CD4-positive, alpha-beta T cell treated with Interleukin-12 subunit alpha and Interleukin-12 subunit beta, for 1 hour (primary cell): ENCODE measurements around the gene ULBP1.
A peak's percentile ranks its signal among the peaks of the same experiment; 100 is the strongest.
"Not testable (repeated sequence)": the region's sequence is repeated elsewhere in the genome, so short reads cannot be mapped to it uniquely, and the experiment has no call there.

Experiments used
- DNase-seq: peaks from one replicate; pipeline ENCODE4 v3.0.0-alpha.2; 2020

Gene ULBP1, protein sequence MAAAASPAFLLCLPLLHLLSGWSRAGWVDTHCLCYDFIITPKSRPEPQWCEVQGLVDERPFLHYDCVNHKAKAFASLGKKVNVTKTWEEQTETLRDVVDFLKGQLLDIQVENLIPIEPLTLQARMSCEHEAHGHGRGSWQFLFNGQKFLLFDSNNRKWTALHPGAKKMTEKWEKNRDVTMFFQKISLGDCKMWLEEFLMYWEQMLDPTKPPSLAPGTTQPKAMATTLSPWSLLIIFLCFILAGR

DNA sequence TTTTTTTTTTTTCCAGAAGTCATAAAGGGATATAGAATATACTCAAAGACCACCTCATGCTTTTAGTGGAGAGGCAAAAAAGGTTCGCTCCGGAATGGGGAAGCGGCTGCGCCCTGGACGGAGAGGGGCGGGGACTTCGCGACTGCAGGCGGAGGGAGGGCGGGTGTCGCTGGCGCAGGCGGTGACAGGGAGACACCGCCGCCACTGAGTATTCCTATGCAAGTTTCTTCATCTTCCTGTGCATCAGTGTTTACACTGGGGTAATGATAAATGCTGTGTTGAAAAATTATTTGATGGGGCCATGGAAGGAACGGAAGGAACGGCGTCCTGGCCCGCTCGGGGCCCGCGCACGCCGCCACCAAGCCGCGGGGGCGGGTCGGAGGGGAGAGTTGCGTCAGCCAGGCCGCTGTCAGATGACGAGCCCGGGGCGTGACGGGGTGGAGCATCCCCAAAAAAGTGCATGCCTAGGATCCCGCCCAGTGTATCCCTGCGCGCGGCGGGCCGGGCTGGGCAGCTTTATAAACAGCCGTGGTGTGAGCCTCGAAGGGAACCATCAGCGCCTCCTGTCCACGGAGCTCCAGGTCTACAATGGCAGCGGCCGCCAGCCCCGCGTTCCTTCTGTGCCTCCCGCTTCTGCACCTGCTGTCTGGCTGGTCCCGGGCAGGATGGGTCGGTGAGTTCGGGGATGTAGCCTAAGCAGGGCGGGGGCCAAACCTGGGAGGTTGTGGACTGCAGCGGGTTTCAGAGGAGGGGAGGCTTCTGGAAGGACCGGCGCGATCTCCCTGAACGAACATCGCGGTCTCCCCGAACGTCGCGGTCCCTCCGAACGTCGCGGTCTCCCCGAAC lies at the start of gene ULBP1:
Gene ULBP1, plus strand, starts transcription at position 482 of the 846 bp plus-strand sequence. Its CDS starts 107 bp downstream, at position 589.
- peak; percentile 81 for DNase-seq

DNA sequence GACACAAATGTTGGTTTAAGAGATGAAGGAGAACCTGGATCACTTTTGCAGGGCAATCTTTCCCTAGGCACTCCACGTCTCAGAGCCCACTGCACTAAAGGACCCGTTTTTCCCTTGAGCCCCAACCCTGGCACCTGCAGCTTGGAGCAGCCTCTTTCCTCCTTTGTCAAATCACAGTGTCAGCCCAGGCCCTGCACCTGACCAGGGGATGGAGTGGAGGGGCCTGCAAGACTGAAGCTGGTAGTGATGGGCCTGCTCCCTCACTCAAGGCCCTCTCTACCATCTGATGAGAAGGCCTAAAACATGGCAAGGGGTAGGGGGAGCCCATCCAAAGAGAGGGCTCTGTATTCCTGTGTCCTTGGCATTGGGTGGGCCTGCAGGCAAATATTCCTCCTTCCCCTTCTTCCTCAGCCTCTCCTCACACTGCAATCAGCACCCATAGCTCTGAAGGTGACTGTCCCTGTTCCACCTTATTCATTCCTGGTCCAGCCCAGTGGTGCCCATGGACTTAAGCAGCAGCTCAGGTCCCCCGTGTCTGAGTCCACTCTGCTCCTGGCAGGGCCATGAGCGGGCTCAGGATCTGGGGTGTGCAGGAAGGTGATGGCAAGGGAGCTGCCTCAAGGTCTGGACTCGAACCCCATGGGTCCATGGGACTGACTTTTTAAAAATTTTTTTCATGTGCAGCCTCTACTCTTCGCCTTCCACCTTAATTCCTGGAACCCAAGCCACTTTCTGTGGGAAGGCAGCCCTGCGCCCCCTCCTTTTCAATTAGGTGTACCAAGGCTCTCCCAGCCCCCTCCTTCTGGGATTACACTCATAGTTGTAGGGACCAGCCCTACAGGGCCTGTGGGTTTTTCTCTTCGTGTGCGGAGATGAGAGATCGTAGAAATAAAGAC lies 47.5 kb upstream of the ULBP1 start:
- DNase-seq = no peak

DNA sequence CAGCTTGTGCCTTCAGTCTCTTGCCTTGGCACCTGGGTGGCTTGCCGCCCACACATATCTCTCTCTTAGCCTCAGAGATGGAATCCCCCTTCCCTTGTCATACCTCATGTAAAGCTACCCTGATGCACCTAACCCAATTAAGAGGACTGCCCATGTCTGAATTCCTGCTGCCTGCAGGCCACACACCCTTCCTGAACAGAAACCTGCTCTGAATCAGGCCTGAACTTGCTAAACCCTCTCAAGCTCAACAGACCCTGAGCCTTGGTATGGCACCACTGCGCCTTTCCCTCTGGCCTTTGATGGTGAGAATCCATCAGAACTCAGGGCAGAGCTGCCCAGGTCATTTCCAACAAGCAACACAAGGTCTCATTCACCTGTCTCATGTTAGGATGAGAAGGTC lies 46.1 kb upstream of the ULBP1 start:
- DNase-seq = no peak

DNA sequence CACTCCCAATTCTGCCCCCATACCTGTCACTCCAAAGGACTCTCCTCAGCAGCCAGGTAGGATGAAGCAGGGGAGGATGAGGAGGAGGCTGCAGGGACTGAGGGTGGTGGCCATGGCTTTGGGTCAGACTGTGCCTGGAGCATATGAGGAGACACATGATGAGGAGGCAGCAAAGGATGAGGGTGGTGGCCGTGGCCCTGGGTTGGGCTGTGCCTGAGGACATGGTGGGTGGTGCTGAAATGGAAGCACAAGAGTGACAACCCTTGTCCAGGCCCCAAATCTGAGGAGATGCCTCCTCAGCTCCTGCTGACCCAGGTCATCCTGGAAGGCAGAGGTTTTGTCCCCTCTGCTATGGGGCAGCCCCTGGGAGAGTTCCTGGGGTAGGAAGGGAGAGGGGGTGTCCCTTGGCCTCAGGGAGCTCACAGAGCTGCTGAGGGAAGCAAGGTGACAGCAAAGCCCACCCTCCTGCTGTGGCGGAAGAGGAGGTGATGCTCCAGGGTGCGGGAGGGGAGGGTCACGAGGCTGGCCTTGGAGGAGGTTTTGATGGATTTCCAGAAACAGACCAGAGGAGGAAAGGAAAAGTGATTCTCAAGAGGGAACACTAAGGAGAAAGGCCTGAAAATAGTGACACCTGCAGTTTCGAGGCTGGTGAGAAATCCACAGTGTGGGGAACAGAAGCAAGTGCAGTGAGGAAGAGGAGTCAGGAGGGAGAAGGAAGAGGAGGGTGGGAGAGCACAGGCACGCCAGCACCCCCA lies 45.4 kb upstream of the ULBP1 start:
- DNase-seq = no peak

DNA sequence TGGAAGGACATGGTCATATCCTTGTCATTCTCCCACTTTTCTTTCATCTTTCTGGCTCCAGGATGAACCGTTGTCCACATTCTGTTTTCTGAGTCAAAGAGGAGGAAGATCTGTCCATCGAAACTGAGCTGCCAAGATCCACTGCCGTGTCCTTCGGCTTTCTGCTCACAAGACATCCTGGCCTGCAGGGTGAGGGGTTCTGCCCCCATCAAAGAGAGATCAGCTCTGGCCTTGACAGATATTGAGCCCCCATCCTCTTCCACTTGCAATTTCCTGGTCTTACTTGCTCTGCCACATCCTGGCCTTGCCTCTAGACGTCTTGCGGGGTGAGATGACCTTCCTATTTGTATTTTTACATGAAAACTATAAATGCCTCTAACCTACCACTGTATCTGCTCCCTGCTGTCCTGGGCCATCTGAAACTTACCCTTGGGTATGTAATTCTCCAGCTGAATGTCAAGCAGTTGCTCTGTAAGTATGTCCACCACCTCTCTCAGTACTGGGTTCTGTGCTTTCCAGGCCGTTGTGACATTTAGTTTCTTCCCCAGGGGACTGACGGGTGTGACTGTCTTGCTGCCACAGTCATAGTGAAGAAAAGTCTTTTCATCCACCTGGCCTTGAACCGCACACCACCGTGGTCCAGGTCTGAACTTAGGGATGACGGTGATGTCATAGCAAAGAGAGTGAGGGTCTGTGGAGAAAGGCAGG lies 44.5 kb upstream of the ULBP1 start:
- not testable (repeated sequence) for DNase-seq

DNA sequence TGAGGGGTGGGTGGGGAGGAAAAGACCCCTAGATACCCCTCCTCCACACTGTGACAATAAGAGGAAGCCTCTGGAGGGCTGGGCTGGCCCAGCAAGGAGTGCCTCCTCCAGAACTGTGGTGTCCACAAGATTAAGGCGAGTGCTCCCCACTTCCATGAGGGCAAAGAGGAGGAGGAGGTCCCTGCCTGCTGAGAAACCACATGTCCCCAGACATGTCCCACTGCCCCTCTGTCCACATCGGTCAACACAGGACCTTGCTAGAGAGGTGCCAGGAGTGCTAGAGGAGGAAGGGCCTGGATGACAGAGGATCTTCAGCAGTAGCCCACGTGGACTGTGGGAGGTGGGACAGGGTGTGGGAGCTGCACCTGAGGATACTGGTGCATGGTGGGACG lies 43.9 kb upstream of the ULBP1 start:
- DNase-seq = no peak

DNA sequence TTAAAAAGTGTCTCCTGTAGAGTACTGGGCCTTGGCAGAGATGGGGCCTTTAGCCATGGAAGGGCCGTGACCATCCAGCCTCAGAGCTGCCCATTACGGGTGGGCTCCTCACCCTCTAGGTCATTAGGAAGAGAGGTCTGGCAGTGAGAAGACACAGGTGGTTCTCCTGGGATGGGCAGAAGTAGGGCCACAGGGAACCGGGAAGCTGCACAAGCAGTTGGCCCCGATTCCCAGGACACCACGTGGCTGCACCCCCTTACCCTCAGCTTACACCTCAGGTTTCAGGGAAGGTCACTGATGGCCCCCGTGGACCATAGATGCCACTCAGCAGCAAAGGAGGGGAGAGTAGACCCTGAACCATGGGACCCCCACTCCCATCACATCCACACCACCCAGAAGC lies 42.4 kb upstream of the ULBP1 start:
- no peak for DNase-seq

DNA sequence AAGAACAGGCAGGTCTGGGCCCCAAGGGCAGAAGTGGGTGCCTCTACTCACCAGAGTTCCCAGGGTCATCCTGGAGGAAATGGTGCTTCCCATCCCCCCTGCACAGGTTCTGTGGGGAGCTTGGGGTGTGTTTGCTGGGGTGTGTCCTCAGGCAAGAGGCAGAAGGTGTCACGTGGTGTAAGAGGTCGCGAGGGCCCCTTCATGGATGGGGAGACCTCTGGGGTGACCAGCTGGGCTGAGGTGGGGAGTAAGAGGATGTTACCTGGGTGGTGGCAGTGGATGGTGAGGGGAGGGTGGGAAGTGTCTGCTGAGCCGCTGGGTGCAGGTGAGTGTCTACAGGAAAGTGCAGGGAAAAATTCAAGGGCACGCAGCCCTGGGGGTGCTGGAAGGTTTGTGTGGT lies 41.7 kb upstream of the ULBP1 start:
- DNase-seq = not testable (repeated sequence)

DNA sequence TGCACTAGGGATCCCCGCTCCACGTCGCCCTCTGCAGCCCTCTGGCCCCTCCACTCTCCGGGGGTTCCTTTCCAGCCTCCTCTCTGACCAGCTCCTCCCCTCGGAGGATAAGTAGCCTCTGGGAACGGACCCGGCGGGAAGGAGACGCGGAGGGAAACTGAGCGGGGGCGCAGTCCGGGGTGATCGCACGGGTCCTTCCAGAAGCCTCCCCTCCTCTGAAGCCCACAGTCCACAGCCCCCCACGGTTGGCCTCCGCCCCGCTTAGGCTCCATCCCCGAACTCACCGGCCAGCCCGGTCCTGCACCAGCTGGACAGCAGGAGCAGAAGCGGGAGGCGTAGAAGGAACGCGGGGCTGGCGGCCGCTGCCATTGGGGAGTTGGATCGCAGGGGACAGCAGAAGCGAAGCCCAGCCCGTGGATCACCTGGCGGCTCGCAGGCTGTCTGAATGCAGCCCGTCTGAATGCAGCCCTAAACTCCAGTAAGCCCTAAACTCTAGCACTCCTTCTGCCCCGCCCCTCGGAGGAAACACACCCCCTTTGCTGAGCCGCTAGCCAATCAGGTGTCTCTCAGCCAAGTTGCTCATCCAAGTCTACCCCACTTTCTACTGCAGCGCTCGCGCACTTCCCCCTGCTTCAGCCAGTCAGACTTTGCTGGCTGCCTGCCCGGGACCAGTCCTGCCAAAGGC lies 41.0 kb upstream of the ULBP1 start, which contains the start of gene RAET1G:
Gene RAET1G, minus strand, starts transcription at position 480 of the 685 bp plus-strand sequence. Its CDS starts 111 bp downstream, at position 369.
- peak; percentile 86 for DNase-seq

DNA sequence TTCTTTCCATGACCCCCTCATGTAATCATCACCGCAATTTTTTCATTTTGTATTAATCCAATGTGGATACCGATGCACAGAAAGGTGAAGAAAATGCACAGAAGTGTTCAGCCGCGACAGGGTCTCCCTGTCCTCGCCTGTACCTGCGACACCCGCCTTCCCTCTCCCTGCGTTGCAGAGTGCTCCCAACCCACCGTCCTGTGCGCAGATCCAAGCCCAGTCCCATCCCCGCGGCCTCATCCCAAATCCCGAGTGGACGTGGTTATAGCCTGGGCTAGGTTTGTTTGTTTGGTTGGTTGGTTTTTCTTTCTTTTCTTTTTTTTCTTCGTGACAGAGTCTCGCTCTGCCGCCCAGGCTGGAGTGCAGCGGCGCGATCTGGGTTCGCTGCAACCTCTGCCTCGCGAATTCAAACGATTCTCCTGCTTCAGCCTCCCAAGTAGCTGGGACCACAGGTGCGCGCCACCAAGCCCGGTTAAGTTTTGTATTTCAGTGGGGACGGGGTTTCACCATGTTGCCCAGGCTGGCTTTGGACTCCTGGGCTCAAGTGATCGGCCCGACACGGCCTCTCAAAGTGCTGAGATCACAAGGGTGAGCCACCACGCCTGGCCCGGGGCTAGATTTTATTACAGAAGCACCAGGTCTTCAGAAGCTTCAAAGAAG lies 40.3 kb upstream of the ULBP1 start:
- DNase-seq = no peak

DNA sequence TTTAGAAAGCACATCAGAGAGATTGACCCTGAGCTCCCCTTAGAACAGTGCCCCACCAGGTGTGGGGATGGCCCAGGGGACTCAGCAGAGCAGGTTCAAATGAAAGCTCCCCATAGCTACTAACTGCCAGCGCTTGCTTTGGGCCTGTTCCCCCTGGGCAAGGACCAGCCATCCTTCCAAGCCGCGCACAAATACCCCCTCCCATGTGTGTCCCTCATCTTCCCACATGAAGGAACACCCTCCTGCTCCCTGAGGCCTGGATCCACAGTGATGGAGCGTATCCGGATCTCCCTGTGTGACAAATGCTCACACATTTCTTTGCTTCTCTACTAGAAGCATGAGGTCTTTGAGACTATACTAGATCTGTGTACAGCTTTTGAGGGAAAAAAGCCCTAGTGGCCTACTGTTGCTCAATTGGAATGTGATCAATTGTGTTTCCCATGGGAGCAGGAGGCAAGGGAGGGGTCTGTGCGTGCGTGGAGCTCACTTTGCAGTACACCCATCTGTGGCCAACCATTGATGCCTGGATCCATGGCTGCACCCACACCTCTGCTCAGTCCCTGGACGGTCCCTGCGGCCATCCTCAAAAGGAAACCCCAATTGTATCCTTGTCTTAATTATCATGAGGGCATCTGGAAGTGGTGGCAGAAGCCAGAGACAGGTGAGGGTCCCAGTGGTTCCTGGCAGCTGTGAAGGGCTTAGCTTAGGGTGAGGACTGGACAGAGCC lies 39.4 kb upstream of the ULBP1 start:
- DNase-seq = no peak

DNA sequence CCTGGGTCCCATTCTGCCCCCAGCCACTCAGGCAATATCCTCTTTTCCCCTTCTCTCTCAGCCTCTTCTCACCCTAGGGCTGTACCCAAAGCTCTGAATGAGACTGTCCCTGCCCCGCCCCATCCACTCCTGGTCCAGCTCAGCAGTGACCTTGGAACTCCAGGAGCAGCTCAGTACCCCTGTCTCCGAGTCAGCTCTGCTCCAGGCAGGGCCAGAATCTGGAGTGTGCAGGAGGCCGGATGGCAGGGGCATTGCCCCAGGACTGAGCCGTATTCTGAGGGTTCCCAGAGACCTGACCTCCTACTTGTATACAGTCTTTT lies 38.9 kb upstream of the ULBP1 start:
- no peak for DNase-seq

DNA sequence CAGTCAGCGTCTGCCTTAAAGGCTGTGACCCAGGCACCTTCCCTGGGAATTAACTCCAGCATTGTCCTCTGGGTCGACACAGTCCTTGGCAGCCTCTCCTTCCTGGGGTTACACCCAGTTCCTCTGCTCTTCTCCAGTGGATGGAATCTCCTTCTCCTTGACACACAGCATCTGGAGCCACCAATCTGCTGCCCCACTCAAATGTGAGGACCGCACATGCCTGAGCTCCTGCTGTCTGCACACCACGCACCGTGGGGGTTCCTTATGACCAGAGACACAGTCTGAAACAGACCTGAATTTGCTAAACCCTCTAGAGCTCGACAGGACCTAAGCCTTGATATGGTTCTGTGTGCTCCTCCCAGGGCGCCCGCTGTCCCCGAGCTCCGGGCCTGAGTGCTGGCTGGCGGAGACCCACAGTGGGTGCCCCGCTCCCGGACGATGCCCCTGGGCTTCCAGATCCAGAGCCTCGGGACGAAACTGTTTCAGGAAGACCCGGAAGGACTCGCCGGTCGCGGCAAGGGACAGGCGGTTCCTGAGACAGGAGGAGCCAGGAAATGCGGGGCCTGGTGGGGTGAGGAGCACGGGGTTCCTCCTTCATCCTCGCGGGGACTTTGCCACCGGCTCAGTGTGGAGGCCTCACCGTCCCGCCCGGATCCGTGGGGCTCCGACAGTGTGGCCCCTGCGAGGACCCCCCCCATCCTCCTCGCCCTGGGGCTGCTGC lies 38.3 kb upstream of the ULBP1 start:
- no peak for DNase-seq

DNA sequence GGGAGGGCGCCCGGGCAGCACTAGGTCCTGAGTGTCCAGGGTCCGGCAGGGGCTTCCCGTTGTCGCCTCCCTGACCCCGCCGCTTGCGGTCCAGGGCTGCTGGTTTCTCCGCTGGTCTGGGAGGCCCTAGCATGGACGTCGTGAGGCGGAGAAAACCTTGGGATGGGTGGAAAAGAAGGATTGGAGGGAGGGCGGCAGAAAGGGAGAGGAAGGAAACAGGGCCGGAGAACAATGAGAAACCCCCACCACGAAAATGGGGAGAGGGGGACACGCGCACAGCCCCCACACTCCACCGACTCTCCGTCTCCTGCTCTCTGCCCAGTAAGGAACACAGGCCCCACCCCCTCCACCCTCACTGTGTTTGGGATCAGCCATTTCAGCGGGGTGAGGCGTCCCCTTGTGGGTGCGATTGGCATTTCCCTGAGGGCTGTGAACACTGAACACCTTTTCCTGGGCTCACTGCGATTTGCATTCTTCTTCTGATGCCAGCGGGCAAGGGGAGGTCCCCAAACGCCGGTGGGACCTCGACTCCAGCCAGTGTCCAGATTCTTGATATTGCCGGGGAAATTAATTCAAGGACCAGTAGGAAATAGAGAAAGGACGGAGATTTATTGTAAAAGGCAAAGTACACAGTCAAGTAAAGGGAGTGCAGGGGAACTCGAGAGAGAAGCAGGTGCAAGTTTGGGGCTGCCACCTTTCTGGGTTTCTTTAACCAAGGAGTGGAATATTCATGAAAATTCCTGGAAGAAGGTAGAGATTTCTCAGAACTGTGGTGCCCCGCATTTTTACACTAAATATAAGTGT lies 37.6 kb upstream of the ULBP1 start:
- peak; percentile 73 for DNase-seq

DNA sequence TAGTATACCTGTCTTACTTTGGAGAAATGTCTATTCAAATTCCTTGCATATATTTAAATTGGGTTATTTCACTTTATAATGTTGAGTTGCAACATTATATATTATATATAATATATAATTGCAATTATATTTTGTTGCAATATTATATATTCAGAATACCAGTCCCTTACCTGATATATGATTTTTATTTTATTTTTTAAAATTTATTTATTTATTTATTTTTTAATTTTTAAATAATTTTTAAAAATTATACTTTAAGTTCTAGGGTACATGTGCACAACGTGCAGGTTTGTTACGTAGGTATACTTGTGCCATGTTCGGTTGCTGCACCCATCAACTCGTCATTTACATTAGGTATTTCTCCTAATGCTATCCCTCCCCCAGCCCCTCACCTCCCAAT lies 36.7 kb upstream of the ULBP1 start:
- DNase-seq = not testable (repeated sequence)

DNA sequence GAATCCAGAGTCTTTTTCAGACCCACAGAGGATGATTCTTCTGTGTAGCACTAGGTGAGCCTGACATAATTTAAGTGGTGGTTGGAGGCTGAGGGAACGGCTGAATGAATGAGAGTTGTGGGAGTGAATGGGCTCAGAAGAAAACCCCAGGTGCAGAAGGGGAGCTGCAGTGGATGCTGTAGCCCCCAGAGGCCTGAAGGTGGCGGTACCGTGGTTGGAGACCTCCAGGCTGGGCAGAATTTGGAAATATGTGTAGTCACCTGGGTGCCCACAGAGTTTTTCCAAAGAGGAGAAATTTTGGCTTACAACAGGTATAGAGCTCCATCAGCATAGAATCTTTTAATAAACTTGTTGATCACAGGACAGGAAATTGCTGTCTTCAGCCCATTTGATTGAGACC lies 34.3 kb upstream of the ULBP1 start:
- DNase-seq = no peak

DNA sequence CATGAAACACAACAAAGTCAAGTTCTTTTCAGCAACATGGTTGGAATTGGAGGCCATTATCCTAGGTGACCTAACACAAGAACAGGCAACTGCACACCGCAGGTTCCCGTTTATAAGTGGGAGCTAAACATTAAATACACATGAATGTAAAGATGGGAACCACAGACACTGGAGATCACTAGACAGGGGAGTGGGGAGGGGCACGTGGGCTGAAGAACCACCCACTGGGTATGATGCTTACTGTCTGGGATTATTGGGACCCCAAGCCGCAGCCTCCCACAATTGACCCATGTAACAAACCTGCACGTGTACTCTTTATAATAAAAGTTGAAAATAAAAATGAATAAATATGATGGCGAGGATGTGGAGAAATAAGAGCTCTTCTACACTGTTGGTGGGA lies 32.2 kb upstream of the ULBP1 start:
- DNase-seq = no peak

DNA sequence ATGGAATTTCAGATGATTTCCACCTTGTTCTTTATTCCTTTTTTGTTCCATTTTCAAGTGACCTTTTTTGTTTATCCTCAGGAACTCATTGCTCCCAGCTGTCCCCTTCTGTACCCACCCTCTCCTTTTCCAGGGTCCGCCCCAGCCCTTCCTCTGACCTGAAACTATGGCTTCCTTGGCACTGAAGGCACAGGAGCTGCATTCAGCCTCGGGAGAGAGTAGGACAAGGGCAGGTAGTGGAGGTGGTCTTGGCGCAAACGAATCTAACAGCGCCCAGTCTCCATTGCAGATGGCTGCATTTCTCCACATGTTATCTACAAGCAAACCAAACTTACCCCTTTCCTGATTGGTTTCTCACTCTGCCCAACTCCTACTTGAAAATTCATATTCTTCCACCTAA lies 30.7 kb upstream of the ULBP1 start:
- no peak for DNase-seq

DNA sequence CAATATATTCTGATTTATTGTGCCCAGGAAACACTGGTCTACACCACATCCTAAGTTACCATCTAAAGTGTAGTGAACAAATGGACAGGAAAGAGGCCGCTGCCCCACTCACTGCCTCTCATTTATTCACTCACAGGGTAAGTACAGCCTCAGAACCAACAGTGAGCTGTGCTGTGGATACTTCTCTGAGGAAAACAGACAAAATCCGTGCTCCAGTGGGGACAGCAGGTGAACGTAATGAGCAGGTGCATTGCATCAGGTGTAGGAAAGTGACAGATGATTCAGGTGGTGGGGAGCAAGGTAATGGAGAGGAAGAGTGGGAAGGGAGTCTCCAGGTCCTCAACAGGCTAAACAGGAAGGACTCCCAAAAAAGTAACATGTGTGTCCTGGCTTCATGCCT lies 30.3 kb upstream of the ULBP1 start:
- DNase-seq = no peak
